GM06990 (cell line): Measurements from ENCODE around the gene STIM2.

Experiments used
- DNase-seq: peaks from one replicate; pipeline ENCODE4 v3.0.0-alpha.2; 2011; ENCODE audit not compliant: insufficient read length; ENCODE audit errors: extremely low read depth
- H3K27me3 ChIP-seq: replicated peaks from 2 replicates; pipeline ENCODE4 v1.6.0; 2011; ENCODE audit warnings: low read length; ENCODE audit not compliant: control insufficient read depth, insufficient read depth
- H3K36me3 ChIP-seq: 2 replicates; pipeline ENCODE4 v1.5.1; 2011; ENCODE audit warnings: low read length; ENCODE audit not compliant: control insufficient read depth, insufficient read depth
- H3K4me3 ChIP-seq: replicated peaks from 2 replicates; pipeline ENCODE4 v1.5.1; 2011; ENCODE audit warnings: low read depth, mild to moderate bottlenecking, control low read depth, low read length
- CTCF ChIP-seq: IDR thresholded peaks from 2 replicates; pipeline ENCODE4 v1.5.1; 2011; ENCODE audit warnings: low read length, control low read depth, mild to moderate bottlenecking, inconsistent platforms; ENCODE audit not compliant: insufficient read depth, poor library complexity, severe bottlenecking

The STIM2 gene

DNA sequence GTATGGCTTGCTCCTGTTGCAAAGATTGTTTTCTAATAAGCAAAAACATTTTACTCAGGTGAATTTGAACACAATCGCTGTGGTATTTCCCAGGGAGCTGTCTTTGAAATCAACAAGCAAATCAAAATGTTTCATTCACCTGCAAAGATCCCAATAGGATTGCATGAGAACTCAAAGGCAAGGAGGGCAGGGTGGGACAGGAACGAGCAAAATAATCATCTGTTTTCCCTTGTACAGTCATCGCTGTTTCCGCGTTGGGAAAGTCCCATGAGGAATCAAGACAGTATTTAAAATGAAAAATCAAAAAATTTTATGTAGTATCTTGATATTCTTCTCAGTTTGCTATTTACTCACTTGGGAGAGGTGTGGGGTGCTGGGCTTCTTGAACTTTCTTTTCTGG, 198.8 kb downstream of the STIM2 start:
- H3K36me3 ChIP-seq, result no peaks in the 10 kb centered on the region
- DNase-seq, result no peak
- no peak overlapping the region for H3K4me3 ChIP-seq
- H3K27me3 ChIP-seq, result peaks cover 4% of the 10 kb centered on the region; the same call in 1 of the 2 replicates
- TF ChIP-seq CTCF, result no peak

GRCh38 chr4:27062256-27062655, 201.6 kb downstream of the STIM2 start:
- TF ChIP-seq CTCF, result no peak
- H3K36me3 ChIP-seq, result no peaks in the 10 kb centered on the region
- no peak overlapping the region for H3K4me3 ChIP-seq
- peaks cover 4% of the 10 kb centered on the region; the same call in 1 of the 2 replicates for H3K27me3 ChIP-seq
- DNase-seq, result no peak

DNA sequence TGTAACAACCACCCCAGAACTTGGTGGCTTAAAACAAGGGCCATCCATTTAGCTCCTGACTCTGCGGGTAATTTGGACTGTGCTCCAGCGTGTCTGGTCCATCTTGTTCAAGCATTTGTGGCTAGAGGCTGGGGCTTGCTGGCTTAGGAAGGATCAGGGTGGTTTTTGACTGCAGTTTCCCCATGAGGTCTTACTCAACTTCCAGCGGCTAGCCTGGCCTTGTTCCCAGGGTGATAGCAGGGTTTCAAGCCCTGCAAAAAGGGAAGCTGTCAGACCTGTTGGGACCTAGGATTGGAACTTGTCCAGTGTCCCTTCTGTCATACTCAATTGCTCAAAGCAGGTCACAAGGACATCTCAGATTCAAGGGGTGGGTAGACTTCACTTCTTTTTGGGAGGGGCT, 205.9 kb downstream of the STIM2 start:
- no peak for TF ChIP-seq CTCF
- no peaks in the 10 kb centered on the region for H3K36me3 ChIP-seq
- H3K27me3 ChIP-seq, result no peaks in the 10 kb centered on the region; the same call in 1 of the 2 replicates
- no peak for DNase-seq
- no peak overlapping the region for H3K4me3 ChIP-seq

DNA sequence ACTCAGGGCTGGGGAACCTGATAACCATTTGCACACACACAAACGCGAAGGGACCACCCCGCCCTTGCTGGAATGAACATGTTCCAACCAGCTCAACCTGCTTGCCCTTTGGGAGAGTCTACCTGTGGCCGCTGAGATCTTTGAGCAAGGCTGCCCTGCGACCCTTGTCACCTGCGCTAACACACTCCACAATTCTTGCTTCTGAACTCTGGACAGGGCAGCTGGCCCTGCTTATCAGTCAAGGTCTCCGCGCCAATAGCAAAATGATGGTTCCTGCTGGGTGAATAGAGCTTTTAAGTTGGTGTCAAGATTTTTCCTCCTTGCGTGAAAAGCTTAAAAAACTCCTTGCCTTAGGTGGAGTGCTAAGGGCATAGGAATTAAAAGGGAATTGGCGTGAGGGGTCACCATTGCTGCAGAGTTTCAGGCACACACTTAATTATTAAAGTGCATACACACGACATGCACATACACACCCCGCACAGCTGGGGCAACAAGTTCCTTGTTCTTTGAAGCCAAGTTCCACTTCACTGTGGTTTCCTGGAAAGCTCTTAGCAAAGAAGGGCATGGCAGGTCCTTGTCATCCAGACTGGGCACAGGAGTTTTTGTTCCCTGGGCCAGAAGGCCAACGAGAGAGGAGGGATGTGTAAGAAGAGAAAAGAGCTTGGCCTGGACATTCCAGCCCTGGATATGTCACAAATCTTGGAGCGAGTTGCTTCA, 207.7 kb downstream of the STIM2 start:
- no peak overlapping the region for H3K4me3 ChIP-seq

More for the DNA sequence above, 207.7 kb downstream of the STIM2 start:
- Histone ChIP-seq H3K27me3 (no peaks in the 10 kb centered on the region; the same call in 1 of the 2 replicates), H3K36me3 (no peaks in the 10 kb centered on the region)
- TF ChIP-seq CTCF, result no peak
- no peak for DNase-seq
